Keratinocyte (primary cell): ENCODE data around the gene CACNA1E. TPM values are rescaled to one million over a fixed set of nuclear protein-coding genes. Genes with fewer than 3 reads are reported as not detected.
"Not testable (repeated sequence)": the region's sequence is repeated elsewhere in the genome, so short reads cannot be mapped to it uniquely, and the experiment has no call there.

Source experiments
- DNase-seq: peaks from one replicate; pipeline ENCODE4 v3.0.0-alpha.2; 2011; ENCODE audit warnings: low read depth, missing footprints, low spot score
- FAIRE-seq: peaks from 2 replicates; lab custom pipeline; 2011; peaks lifted over from hg19 to GRCh38; lab: Jason Lieb, UNC
- H2AFZ ChIP-seq: 2 replicates; pipeline ENCODE4 v1.6.0; 2012; ENCODE audit warnings: low read length, control low read depth, inconsistent platforms; ENCODE audit not compliant: control insufficient read depth
- H3K27ac ChIP-seq: 2 replicates; pipeline ENCODE4 v1.5.1; 2011; ENCODE audit warnings: low read length; ENCODE audit not compliant: control insufficient read depth, insufficient read depth
- H3K27me3 ChIP-seq: 3 replicates; pipeline ENCODE4 v1.6.0; 2011; ENCODE audit warnings: low read length; ENCODE audit not compliant: control insufficient read depth, insufficient read depth; ENCODE audit errors: extremely low read depth
- H3K36me3 ChIP-seq, 2 experiments: 2 replicates in 1 of 2; 3 replicates in 1 of 2; pipeline ENCODE4 v1.5.1; 2011; ENCODE audit warnings: low read length in 2 of 2, mild to moderate bottlenecking in 1 of 2; ENCODE audit not compliant: control insufficient read depth in 2 of 2, insufficient read depth in 2 of 2; ENCODE audit errors: extremely low read depth in 1 of 2
- H3K4me1 ChIP-seq: 3 replicates; pipeline ENCODE4 v1.5.1; 2011; ENCODE audit warnings: low read length; ENCODE audit not compliant: control insufficient read depth, insufficient read depth; ENCODE audit errors: extremely low read depth
- H3K4me2 ChIP-seq: 3 replicates; pipeline ENCODE4 v1.6.0; 2011; ENCODE audit warnings: low read depth, low read length; ENCODE audit not compliant: control insufficient read depth, insufficient read depth; ENCODE audit errors: extremely low read depth
- H3K4me3 ChIP-seq, 3 experiments: fragments of 200-600 bp in 1 of 3; sonication (generic) in 1 of 3; 2 replicates in 2 of 3; 3 replicates in 1 of 3; pipeline ENCODE4 v1.5.1; 2011 to 2016; ENCODE audit warnings: low read length in 3 of 3, mild to moderate bottlenecking in 3 of 3, control low read depth in 2 of 3, inconsistent platforms in 1 of 3, low read depth in 1 of 3, mixed read lengths in 1 of 3, mixed run types in 1 of 3, moderate library complexity in 1 of 3; ENCODE audit not compliant: control insufficient read depth in 2 of 3, insufficient read depth in 2 of 3; ENCODE audit errors: extremely low read depth in 1 of 3
- H3K79me2 ChIP-seq: 2 replicates; pipeline ENCODE4 v1.6.0; 2012; ENCODE audit warnings: low read length; ENCODE audit not compliant: control insufficient read depth, insufficient read depth
- H3K9ac ChIP-seq: 3 replicates; pipeline ENCODE4 v1.6.0; 2011; ENCODE audit warnings: low read length; ENCODE audit not compliant: control insufficient read depth, insufficient read depth; ENCODE audit errors: extremely low read depth
- H3K9me1 ChIP-seq: 3 replicates; pipeline ENCODE4 v1.6.0; 2011; ENCODE audit warnings: low read length; ENCODE audit not compliant: control insufficient read depth, insufficient read depth; ENCODE audit errors: extremely low read depth
- H3K9me3 ChIP-seq: 2 replicates; pipeline ENCODE4 v1.5.1; 2012; ENCODE audit warnings: low read depth, low read length; ENCODE audit not compliant: control insufficient read depth
- H4K20me1 ChIP-seq: 3 replicates; pipeline ENCODE4 v1.6.0; 2011; ENCODE audit warnings: low read length; ENCODE audit not compliant: control insufficient read depth, insufficient read depth; ENCODE audit errors: extremely low read depth
- CTCF ChIP-seq, 3 experiments: IDR thresholded peaks in 1 of 3; conservative IDR thresholded peaks in 1 of 3; optimal IDR thresholded peaks in 1 of 3; 2 replicates in 2 of 3; 3 replicates in 1 of 3; pipeline versions ENCODE3 to v1.5.1; 2011; ENCODE audit warnings: low read length in 3 of 3, mild to moderate bottlenecking in 3 of 3, moderate library complexity in 2 of 3, control low read depth in 1 of 3, inconsistent platforms in 1 of 3; ENCODE audit not compliant: insufficient read depth in 2 of 3; ENCODE audit errors: extremely low read depth in 1 of 3
- EZH2 ChIP-seq: IDR thresholded peaks from one replicate; pipeline ENCODE4 v1.6.1; 2012; ENCODE audit warnings: inconsistent platforms, mild to moderate bottlenecking, low read length, moderate library complexity
- dilution Hi-C: fragments of 300-500 bp; cut with MboI; formaldehyde crosslinking; loops from one replicate; pipeline ENCODE4 v1.7.0; 2020; ENCODE audit warnings: low sequenced_read_pairs; ENCODE audit not compliant: extremely low pct_ligation_motif_present
- polyA plus RNA-seq, 5 experiments: library from polyadenylated mRNA; depleted of rRNA in 3 of 5; stranded (reverse) in 3 of 5; stranded (forward) in 1 of 5; unstranded in 1 of 5; fragments of >200 nt; gene quantifications; 1 replicate in 1 of 5; 2 replicates in 3 of 5; 3 replicates in 1 of 5; pipeline versions ENCODE4 v1.2.1 to v1.2.3, GENCODE V29; 2011 to 2012; ENCODE audit warnings: missing spikeins in 2 of 5, low read depth in 1 of 5, low replicate concordance in 1 of 5

Gene CACNA1E
- polyA plus RNA-seq, 1 donor (not counting 4 experiments of a cell fraction or from before 2014, with no cell fraction given), result not detected

GRCh38 chr1:181518152-181518551, 34.8 kb downstream of the CACNA1E start:
- H3K4me1 ChIP-seq, result peaks cover 5% of the 10 kb centered on the region
- no peaks in the 10 kb centered on the region for H3K79me2 ChIP-seq
- FAIRE-seq (no peak), DNase-seq (no peak)
- dilution Hi-C loops, result no loop called here
- no peaks in the 10 kb centered on the region for H3K9me3 ChIP-seq
- H4K20me1 ChIP-seq, result no peaks in the 10 kb centered on the region
- no peaks in the 10 kb centered on the region for H3K36me3 ChIP-seq
- H3K4me3 ChIP-seq, result no peak overlapping the region
- H3K4me2 ChIP-seq, result no peak overlapping the region
- no peak overlapping the region for H2AFZ ChIP-seq
- no peak overlapping the region for H3K27ac ChIP-seq
- H3K9ac ChIP-seq, result no peak overlapping the region
- no peaks in the 10 kb centered on the region for H3K9me1 ChIP-seq
- H3K27me3 ChIP-seq, result no peaks in the 10 kb centered on the region
- TF ChIP-seq EZH2, result no peak

GRCh38 chr1:181522864-181523263, 39.5 kb downstream of the CACNA1E start:
- dilution Hi-C loops, result no loop called here
- Histone ChIP-seq H3K79me2 (no peaks in the 10 kb centered on the region), H3K9me3 (no peaks in the 10 kb centered on the region), H3K9me1 (no peaks in the 10 kb centered on the region), H3K27me3 (no peaks in the 10 kb centered on the region), H4K20me1 (no peaks in the 10 kb centered on the region), H3K4me1 (peaks cover 5% of the 10 kb centered on the region), H3K36me3 (no peaks in the 10 kb centered on the region), H3K9ac (no peak overlapping the region), H3K4me3 (no peak overlapping the region), H3K27ac (no peak overlapping the region), H3K4me2 (no peak overlapping the region), H2AFZ (no peak overlapping the region)
- TF ChIP-seq CTCF (optimal IDR thresholded peaks at IDR 0.05 in 1 of 3, IDR thresholded peaks at IDR 0.05 in 1 of 3, conservative IDR thresholded peaks at IDR 0.05 in 1 of 3; ENCODE audit: extremely low read depth in 1 of 3, insufficient read depth in 2 of 3, low read length in 3 of 3) (no peak), EZH2 (no peak)
- no peak for DNase-seq
- no peak for FAIRE-seq

GRCh38 chr1:181525104-181525721, 41.9 kb downstream of the CACNA1E start:
- Histone ChIP-seq H3K27ac (no peak overlapping the region), H3K27me3 (no peaks in the 10 kb centered on the region), H2AFZ (no peak overlapping the region), H4K20me1 (no peaks in the 10 kb centered on the region), H3K4me2 (no peak overlapping the region), H3K9me3 (no peaks in the 10 kb centered on the region), H3K9ac (no peak overlapping the region), H3K4me3 (no peak overlapping the region), H3K79me2 (no peaks in the 10 kb centered on the region), H3K4me1 (peaks cover 5% of the 10 kb centered on the region), H3K9me1 (no peaks in the 10 kb centered on the region), H3K36me3 (no peaks in the 10 kb centered on the region)
- no peak for TF ChIP-seq EZH2
- dilution Hi-C loops, result no loop called here
- no peak for DNase-seq
- no peak for FAIRE-seq

GRCh38 chr1:181528241-181528640, 44.9 kb downstream of the CACNA1E start:
- H3K9me3 ChIP-seq, H4K20me1 ChIP-seq, H3K36me3 ChIP-seq, H3K79me2 ChIP-seq, DNase-seq, H3K9me1 ChIP-seq, H3K4me3 ChIP-seq, H3K4me1 ChIP-seq, H2AFZ ChIP-seq, H3K27me3 ChIP-seq, H3K27ac ChIP-seq, H3K9ac ChIP-seq, FAIRE-seq, H3K4me2 ChIP-seq, dilution Hi-C loops: not testable (repeated sequence)
